SH-SY5Y (cell line): ENCODE measurements around the gene ANKRD53.

Experiments
- GATA2 ChIP-seq: IDR thresholded peaks from 2 replicates; pipeline ENCODE4 v1.6.1; 2011; ENCODE audit warnings: mild to moderate bottlenecking, low read depth, low read length
- GATA3 ChIP-seq: IDR thresholded peaks from 2 replicates; pipeline ENCODE4 v1.6.1; 2011; ENCODE audit warnings: low read depth, mild to moderate bottlenecking, low read length, moderate library complexity

DNA sequence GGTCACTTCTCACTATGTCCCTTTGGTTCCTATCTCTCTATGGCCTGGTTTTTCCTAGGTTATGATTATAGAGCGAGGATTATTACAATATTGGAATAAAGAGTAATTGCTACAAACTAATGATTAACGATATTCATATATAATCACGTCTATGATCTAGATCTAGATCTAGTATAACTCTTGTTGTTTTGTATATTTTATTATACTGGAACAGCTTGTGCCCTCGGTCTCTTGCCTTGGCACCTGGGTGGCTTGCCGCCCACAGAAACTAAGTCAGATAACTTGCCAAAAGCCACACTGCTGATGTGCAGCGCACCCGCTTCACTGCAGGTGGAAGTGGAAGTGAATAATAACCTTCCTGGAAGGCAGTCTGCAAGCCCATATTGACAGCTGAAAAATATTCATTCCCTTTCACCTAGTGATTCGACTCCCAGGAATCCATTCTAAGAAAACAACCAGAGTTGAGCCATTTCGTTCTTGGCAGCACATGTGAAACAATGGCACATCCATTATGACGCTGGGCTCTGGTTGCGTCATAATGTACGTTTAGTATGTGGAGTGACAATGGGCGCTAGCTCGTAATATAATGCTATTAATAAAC, 725 bp upstream of the ANKRD53 start:
- no peak for TF ChIP-seq GATA2
- no peak for TF ChIP-seq GATA3
